Ectodermal cell (in vitro differentiated cells): ENCODE measurements around the gene CELA2B.
"Not testable (repeated sequence)": the region's sequence is repeated elsewhere in the genome, so short reads cannot be mapped to it uniquely, and the experiment has no call there.

Experiments used
- H3K27ac ChIP-seq: 2 replicates; pipeline ENCODE4 v1.7.0; 2013; ENCODE audit warnings: mild to moderate bottlenecking, low read depth, low read length; ENCODE audit not compliant: insufficient read depth, poor library complexity, severe bottlenecking
- H3K27me3 ChIP-seq: 2 replicates; pipeline ENCODE4 v1.7.0; 2013; ENCODE audit warnings: mild to moderate bottlenecking, low read length; ENCODE audit not compliant: insufficient read depth, control insufficient read depth, poor library complexity, severe bottlenecking
- H3K36me3 ChIP-seq: one replicate; pipeline ENCODE4 v1.7.0; 2013; ENCODE audit warnings: low read length; ENCODE audit not compliant: control insufficient read depth, insufficient read depth
- H3K4me1 ChIP-seq: one replicate; pipeline ENCODE4 v1.7.0; 2013; ENCODE audit warnings: low read length; ENCODE audit not compliant: control insufficient read depth, insufficient read depth
- H3K4me3 ChIP-seq: 2 replicates; pipeline ENCODE4 v1.7.0; 2013; ENCODE audit warnings: low read depth, low read length, control low read depth; ENCODE audit not compliant: insufficient read depth
- H3K9me3 ChIP-seq: 2 replicates; pipeline ENCODE4 v1.7.0; 2013; ENCODE audit warnings: mild to moderate bottlenecking, low read length, moderate library complexity; ENCODE audit not compliant: control insufficient read depth
- WGBS, 2 experiments: methylation state at CpG; one replicate each; pipeline ENCODE4 v1.1.7; 2013; ENCODE audit warnings: missing lambda C conversion rate in 2 of 2; 5-methylcytosine and 5-hydroxymethylcytosine counted together

CELA2B gene

DNA sequence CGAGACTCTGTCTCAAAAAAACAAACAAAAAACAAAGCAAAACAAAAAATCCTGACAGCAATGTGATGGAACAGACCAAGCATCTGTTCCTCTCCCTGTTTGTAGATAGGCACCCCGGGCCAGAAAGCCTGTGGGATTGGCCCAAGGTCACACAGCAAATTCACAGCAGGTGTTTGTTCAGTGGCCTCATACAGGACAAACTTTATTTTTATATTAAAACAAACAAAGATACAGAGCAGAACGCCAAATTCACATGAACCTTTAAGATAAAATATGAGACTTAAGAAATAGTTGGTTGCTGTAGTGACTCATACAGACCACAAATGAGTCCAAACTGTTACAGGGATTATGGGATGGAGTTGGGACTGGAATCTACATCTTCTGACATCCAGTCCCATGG lies 21.6 kb upstream of the CELA2B start:
- H3K9me3 ChIP-seq = no peaks in the 10 kb centered on the region
- WGBS, 2 experiments = 86 to 94% methylated on average over 2 to 3 of the region's 3 CpGs
- H3K36me3 ChIP-seq = no peaks in the 10 kb centered on the region
- H3K27ac ChIP-seq = no peak overlapping the region
- no peak overlapping the region for H3K4me3 ChIP-seq
- no peaks in the 10 kb centered on the region for H3K4me1 ChIP-seq
- H3K27me3 ChIP-seq = no peaks in the 10 kb centered on the region

DNA sequence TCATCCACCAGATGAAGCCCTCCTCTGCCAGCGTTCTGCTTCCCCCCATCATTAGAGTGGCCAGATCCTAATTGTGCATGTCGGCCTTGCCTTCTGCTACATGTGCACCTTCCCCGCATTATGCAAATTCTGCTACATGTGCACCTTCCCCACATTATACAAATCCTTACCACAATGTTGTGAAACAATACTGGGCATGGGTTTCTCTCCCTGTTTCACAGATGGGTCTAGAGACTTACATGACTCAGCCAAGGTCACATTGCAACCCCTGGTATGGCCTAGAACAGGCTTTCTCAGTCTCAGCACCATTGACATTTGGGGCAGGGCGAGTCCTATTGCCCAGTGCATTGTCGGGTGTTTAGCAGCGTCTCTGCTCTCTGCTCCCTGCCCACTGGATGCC lies 20.4 kb upstream of the CELA2B start:
- Histone ChIP-seq H3K9me3 (no peaks in the 10 kb centered on the region), H3K36me3 (no peaks in the 10 kb centered on the region), H3K4me1 (no peaks in the 10 kb centered on the region), H3K27me3 (no peaks in the 10 kb centered on the region), H3K4me3 (no peak overlapping the region), H3K27ac (no peak overlapping the region)
- WGBS, 2 experiments = 64 to 69% methylated on average over 6 of the region's 6 CpGs

DNA sequence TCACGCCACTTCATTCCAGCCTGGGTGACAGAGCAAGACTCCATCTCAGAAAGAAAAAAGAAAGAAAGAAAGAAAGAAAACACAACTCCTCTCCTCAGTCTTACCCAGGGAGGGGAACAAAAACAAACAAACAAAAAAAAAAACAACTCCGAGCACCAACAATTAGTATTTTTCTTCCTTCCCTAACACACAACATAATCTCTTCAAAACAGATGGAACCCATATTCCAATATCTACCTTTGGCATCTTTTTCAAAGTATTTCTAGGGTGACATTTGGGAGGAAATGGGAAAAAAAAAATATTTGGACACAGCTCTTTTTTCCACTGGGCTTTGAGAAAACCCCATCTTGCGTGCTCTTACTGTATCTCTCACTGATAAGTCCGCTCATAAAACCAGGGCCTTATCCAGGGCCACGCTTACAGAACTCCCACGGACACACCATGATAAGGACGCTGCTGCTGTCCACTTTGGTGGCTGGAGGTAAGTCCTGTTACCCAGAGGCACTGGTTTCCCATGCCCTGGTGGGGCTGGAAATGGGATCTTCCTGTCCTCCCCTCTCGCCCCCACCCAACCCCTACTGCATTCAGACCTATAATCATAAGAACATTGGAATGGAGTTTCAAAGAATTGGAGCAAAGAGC lies 19.5 kb upstream of the CELA2B start, which contains the start of gene CELA2A:
Gene CELA2A, plus strand, starts transcription at position 420 of the 642 bp plus-strand sequence. Its CDS starts 22 bp downstream, at position 442.
- no peak within 1 kb of the TSS for H3K27ac ChIP-seq
- H3K27me3 ChIP-seq = no peaks in the 10 kb centered on the region
- H3K9me3 ChIP-seq = no peaks in the 10 kb centered on the region
- H3K4me1 ChIP-seq = no peaks in the 10 kb centered on the region
- no peak within 1 kb of the TSS for H3K4me3 ChIP-seq
- H3K36me3 ChIP-seq = no peaks in the 10 kb centered on the region
- 95 to 96% methylated on average over 7 to 8 of the region's 8 CpGs for WGBS, 2 experiments

DNA sequence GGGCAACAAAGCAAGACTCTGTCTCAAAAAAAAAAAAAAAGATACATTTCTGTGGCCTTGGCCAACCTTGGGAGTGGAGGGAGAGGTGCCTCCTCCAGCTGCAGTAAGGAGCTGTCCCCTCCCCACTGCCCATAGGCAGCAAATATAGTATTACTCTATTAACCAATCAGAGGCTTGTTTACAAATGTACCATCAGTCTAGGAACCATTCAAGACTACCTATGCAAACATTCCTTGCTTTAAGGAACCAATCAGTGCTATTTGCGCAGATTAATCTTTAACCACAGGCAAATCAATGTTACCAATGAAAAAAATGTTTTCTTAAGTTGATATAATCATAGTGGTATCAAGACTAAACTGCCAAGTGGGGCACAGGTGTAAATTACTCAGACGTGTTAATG lies 18.3 kb upstream of the CELA2B start:
- no peaks in the 10 kb centered on the region for H3K4me1 ChIP-seq
- no peaks in the 10 kb centered on the region for H3K27me3 ChIP-seq
- H3K27ac ChIP-seq = no peak overlapping the region
- no peaks in the 10 kb centered on the region for H3K36me3 ChIP-seq
- H3K4me3 ChIP-seq = no peak overlapping the region
- WGBS, 2 experiments = 91 to 100% methylated on average over 1 to 2 of the region's 2 CpGs
- H3K9me3 ChIP-seq = no peaks in the 10 kb centered on the region

DNA sequence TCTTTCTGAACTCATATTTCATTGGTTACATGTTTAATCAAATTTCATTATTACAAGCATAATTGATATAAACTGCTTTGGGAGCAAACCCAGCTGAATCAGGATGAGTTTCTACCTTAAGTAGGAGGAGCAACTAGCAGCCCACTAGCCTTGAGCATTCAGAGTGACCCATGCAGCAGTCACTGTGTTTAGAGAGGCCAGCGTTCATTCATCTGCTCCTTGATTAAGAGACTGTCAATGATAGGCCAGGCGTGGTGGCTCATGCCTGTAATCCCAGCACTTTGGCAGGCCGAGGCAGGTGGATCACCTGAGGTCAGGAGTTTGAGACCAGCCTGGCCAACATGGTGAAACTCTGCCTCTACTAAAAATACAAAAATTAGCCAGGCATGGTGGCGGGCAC lies 17.5 kb upstream of the CELA2B start:
- H3K4me1 ChIP-seq, H3K36me3 ChIP-seq, H3K27me3 ChIP-seq, H3K9me3 ChIP-seq, H3K27ac ChIP-seq, H3K4me3 ChIP-seq: not testable (repeated sequence)
- 82 to 84% methylated on average over 4 of the region's 4 CpGs for WGBS, 2 experiments

DNA sequence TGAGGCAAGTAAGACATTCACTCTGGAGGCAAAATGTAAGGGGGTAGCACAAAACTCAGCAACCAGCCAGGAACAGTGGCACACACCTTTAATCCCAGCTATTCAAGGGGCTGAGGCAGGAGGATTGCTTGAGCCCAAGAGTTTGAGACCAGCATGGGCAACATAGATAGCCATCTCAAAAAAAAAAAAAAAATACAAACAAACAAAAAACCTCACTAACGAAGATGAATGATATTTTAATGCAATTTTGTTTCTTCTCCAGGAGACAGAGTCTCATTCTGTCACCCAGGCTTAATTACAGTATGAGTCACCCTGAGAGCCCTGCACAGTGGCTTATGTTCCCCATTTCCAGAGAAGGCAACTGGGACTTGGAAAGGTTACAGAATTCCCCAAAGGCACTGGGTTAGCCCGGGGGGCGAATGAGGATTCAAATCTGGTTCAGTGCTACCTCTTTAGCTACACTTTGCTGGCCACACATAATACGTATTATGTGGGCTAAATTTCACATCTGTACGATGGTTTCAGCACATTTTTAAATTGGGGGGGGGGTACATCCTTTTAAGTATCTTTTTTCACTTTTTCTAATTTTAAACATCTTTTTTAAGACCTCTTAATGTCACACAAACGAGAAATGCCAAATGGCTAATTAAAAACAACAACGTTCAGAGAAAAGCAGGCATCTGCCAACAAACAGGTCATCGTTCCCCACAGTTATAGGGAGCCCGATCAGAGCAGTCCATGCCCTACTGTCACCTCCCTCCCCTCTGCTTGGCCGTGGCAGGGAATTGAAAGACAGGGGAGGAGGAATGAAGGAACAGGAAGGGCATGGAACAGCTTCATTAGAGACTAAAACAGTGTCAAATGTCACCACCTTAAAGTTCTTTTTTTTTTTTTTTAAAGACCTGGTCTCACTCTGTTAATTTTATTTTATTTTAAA lies 15.9 kb upstream of the CELA2B start:
- 85 to 92% methylated on average over 9 to 10 of the region's 10 CpGs for WGBS, 2 experiments
- Histone ChIP-seq H3K36me3 (no peaks in the 10 kb centered on the region), H3K4me3 (no peak overlapping the region), H3K27ac (no peak overlapping the region), H3K9me3 (no peaks in the 10 kb centered on the region), H3K4me1 (no peaks in the 10 kb centered on the region), H3K27me3 (no peaks in the 10 kb centered on the region)

DNA sequence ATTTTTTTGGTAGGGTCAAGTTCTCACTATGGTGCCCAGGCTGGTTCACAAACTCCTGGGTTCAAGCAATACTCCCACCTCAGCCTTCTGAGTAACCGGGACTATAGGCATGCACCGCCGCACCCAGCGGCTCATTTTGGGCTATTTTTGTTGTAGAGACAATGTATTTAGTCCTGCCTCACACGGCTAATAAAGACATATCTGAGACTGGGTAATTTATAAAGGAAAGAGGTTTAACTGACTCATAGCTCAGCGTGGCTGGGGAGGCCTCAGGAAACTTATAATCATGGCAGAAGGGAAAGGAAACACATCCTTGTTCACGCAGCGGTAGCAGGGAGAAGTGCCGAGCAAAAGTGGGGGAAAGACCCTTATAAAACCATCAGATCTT lies 15.2 kb upstream of the CELA2B start:
- no peak overlapping the region for H3K27ac ChIP-seq
- 92 to 93% methylated on average over 9 of the region's 9 CpGs for WGBS, 2 experiments
- no peak overlapping the region for H3K4me3 ChIP-seq
- no peaks in the 10 kb centered on the region for H3K4me1 ChIP-seq
- no peaks in the 10 kb centered on the region for H3K27me3 ChIP-seq
- no peaks in the 10 kb centered on the region for H3K36me3 ChIP-seq
- no peaks in the 10 kb centered on the region for H3K9me3 ChIP-seq

DNA sequence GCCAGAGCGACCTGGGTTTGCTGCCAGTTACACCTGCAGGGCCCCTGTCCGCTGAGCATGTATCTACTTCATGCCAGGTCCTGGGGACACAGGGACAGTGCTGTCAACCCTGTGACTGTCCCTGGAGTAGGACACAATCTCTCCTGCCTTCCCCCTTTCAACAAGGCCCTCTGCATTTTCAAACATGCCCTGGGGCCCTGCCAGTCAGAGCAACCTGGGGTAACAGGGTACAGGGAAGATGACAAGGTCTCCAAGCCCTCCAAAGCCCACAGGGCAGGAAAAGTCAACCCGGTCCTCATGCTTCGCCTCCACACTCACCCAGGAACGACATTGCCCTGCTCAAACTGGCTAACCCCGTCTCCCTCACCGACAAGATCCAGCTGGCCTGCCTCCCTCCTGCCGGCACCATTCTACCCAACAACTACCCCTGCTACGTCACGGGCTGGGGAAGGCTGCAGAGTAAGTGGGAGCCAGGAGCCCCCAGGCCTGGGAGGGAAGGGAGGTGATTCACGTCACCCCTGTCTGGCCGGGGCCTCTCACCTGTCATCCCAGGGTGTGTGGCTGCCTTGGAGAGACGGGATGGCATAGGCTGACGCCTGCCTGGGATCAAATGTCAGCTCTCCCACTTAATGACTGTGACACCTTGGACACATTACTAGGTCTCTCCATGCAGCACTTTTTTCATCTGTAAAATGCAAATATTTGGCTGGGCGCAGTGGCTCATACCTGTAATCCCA lies 12.7 kb upstream of the CELA2B start:
- not testable (repeated sequence) for H3K4me3 ChIP-seq, H3K27ac ChIP-seq, H3K9me3 ChIP-seq, H3K27me3 ChIP-seq, H3K4me1 ChIP-seq, H3K36me3 ChIP-seq
- 80 to 84% methylated on average over 9 to 12 of the region's 15 CpGs for WGBS, 2 experiments

DNA sequence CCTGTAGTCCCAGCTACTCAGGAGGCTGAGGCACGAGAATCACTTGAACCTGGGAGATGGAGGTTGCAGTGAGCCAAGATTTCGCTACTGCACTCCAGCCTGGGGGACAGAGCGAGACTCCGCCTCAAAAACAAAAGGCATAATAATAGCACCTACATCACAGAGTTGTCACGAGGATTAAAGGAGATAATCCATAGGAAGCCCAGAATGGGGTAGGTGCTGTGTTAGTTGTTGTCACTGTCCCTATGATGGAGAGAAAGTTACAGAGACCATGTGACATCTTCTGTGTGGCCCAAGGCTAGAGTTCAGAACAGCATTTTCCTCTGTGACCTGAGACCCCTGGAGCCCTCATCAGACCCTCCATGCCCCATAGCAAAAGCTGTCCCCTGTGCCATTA lies 12.0 kb upstream of the CELA2B start:
- not testable (repeated sequence) for H3K36me3 ChIP-seq, H3K9me3 ChIP-seq, H3K27me3 ChIP-seq, H3K27ac ChIP-seq, H3K4me3 ChIP-seq, H3K4me1 ChIP-seq
- WGBS, 2 experiments = 87 to 88% methylated on average over 5 of the region's 5 CpGs

DNA sequence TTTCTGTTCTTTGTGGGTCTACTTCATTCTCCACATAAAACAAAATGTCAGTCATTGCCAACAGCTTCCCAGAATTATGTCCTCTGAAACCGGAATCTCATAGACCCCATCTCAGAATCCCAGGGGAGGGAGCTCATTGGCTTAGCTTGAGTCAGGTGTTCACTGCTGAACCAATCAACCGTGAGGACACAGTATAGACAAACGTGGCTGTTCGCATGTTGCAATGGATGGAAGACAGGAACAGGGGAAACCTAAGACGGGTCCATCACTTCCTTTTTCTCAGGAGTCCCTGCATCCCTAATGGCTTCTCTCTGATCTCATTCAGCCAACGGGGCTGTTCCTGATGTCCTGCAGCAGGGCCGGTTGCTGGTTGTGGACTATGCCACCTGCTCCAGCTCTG lies 10.2 kb upstream of the CELA2B start:
- no peaks in the 10 kb centered on the region for H3K9me3 ChIP-seq
- no peak overlapping the region for H3K27ac ChIP-seq
- no peaks in the 10 kb centered on the region for H3K27me3 ChIP-seq
- no peak overlapping the region for H3K4me3 ChIP-seq
- no peaks in the 10 kb centered on the region for H3K36me3 ChIP-seq
- H3K4me1 ChIP-seq = no peaks in the 10 kb centered on the region
- WGBS, 2 experiments = 90 to 92% methylated on average over 7 of the region's 7 CpGs
